Tongue (tissue), 2 donors: ENCODE measurements around the gene TGFB3. TPM values are rescaled to one million over a fixed set of nuclear protein-coding genes. Genes with fewer than 3 reads are reported as not detected.

Source experiments
- DNase-seq: peaks from one replicate; pipeline ENCODE4 v3.0.0-alpha.2; 2015
- total RNA-seq: library from RNA; depleted of rRNA; stranded (reverse); fragments of >200 nt; gene quantifications from one replicate; pipeline ENCODE4 v1.2.3, GENCODE V29; 2014

Gene TGFB3
- total RNA-seq, 1 donor from 2014 or later = 69.4 TPM

DNA sequence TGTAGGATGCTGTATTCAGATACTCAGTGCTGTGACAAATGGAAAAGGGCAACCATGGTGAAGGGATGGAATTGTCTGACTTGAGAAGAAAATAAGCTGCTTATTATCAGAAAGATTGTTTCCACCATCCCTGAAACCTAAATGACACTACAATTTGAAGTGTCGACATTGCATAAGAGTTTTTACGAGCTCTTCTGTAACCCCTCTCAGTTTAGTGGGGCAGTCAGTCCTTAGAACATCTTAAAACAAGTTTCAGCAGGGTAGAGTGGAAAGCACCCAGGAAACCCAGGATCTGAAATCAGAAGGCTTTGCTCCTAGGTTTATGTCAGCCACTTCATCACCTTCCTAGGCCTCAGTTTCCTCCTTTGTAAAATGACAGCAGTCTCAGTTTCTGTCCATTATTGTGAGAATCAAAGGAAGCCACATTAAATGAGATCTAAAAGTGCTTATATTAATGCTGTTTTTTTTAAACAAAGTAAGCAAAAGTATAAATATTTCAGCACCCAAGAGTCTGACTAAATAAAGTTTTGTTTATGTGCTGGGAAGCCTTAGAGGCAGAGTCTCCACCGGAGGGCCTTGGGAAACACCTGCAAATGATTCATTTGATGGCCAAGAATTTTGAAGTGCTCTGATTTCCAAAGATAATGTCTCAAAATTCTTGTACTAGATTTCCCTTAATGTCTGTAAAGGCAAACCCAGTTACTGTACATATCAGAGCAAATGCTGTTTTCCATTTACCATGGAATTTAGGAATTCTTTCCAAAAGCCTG lies 5.6 kb upstream of the TGFB3 start:
- DNase-seq = no peak

DNA sequence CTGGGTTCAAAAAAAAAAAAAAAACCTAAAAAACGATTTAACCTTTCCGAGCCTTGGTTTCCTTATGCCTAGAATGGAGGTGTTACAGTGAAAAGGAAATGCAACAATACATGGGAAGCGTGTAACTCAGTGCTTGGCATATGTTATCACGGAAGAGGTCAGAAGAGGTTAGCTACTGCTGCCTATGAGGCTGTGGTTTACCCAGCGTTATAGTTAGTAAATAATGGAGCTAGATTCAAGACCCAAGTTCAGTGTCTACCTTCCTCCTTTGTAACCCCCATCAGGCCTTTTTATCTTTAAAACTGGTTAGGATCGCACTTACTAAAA lies 4.6 kb upstream of the TGFB3 start:
- DNase-seq = no peak

DNA sequence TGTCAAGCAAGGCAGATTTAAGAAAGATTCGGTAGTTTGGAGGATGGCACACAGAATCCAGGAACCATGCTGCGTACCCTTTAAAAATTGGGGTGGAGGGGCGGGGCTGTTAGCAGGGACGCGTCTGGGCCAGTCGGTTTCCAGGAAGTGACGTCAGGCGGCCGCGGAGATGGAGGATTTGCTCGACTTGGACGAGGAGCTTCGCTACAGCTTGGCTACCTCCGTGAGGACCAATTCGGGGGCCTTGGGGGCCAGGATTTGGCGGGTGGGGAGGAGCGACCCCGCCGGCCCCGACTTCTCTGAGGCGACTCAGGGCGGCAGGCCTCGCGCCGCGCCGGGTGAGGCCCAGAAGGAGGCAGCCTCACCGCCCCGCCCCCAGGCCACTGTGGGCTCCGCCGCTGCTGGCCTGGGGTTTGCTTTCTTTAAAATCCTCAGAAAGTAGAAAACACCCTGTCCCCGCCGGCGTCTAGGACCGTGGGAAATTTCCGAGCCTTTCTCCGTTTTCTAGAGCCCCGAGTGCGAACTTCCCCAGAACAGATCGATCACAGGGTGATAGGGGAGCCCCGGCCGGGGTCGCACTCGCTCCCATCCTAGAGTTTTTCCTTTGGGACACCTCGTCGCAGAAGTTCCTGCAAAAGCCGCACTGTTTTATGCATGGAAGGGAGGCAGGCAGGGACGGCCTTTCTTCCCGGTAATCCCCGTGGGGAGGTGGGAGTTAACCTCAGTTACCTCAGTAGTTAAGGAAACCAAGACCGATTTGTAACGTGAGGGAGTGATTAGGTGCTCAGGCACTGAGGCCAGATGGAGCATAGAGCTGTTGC lies 4.0 kb upstream of the TGFB3 start, which contains the start of gene IFT43:
IFT43 (plus strand) TSS at position 146 of the 821 bp plus-strand sequence; CDS start at position 170, 24 bp downstream.
- peak; percentile 97 for DNase-seq

DNA sequence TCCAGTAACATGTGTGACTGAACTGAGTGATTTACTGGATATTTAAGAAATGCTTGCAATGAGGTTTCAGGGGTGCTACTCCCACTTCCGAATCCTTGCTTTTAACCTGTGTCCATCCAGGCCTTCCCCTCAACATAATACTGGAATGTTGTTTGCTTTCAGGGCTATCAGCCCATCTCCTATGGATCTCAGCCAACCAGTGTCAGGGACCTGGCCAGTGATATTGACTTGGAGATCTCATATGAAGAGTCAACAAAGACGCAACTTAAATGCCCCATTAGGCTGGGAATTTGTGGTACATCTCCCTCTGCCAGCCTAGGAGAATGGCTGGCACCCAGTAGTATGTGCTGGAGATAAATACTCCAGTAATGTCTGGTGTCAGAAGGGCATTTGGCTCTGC lies 2.9 kb upstream of the TGFB3 start:
- DNase-seq = no peak

DNA sequence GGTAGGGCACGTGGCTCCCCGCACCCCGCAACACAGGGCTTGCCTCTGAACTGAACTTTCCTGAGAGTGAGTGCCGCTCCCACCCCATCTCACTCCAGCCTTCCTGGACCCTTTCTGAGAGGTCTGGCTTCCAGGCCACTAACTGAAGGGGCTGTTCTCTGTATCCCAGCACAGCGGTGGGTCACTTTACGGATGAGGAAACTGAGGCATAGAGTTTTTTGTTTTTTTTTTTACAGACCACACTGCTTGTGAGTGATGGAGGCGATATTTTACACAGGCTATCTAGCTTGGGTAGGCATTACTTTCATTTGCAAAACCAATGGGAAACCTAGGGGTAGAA lies 1.2 kb upstream of the TGFB3 start:
- no peak for DNase-seq

DNA sequence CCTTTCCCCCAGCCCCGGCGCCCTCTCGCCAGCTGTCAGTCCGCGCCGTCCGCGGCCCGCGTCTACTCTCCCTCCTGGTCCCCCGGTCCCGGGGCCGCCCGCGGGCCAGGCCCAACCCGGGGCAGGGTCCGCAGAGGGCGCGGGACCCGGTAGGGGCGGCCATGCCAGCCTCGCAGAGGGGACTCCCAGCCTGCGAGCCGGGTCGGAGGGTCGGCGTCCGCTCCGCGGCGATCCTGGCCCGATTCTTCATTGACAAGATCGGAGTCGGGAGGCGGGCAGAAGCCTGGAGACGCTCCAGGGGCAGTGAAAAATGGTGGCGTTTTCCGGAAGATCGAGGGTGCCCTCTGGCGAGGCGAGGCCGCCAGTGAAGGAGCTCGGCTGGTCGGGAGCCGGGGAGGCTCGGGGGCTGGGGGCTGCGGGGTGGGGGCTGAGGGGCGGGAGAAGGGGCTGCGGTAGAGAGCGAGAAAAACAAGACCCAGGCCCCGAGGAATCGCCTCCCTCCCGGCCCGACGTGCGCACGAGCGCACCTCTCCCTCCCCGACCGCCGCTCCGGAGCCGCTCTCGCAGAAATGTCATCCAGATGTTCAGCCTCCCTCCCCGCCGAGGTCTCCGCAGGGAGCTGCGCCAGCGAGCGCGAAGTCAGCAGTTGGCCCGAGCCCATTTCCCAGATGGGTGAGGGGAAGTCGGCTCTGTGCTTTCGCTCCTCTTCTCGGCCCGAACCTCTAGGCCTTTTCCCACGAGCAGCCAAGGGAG lies 647 bp upstream of the TGFB3 start:
- DNase-seq = peak; percentile 95

DNA sequence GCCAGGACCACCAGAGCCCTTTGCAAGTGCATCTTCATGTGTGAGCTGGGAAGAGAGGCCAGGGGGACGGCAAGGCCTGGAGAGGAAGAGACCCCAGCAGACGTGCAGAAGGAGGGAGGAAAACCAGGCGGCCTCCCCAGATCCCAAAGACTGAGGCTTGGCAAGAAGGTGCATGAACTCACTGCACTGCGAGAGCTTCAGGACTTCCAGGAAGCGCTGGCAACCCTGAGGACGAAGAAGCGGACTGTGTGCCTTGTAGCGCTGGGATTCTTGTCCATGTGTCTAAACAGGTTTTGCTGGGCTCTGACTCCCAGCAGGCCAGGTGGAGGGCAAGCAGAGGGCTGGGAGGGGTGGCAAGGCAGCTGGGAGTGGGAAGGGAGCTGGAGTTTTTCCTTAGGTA lies 939 bp downstream of the TGFB3 start:
- DNase-seq = peak; percentile 49

DNA sequence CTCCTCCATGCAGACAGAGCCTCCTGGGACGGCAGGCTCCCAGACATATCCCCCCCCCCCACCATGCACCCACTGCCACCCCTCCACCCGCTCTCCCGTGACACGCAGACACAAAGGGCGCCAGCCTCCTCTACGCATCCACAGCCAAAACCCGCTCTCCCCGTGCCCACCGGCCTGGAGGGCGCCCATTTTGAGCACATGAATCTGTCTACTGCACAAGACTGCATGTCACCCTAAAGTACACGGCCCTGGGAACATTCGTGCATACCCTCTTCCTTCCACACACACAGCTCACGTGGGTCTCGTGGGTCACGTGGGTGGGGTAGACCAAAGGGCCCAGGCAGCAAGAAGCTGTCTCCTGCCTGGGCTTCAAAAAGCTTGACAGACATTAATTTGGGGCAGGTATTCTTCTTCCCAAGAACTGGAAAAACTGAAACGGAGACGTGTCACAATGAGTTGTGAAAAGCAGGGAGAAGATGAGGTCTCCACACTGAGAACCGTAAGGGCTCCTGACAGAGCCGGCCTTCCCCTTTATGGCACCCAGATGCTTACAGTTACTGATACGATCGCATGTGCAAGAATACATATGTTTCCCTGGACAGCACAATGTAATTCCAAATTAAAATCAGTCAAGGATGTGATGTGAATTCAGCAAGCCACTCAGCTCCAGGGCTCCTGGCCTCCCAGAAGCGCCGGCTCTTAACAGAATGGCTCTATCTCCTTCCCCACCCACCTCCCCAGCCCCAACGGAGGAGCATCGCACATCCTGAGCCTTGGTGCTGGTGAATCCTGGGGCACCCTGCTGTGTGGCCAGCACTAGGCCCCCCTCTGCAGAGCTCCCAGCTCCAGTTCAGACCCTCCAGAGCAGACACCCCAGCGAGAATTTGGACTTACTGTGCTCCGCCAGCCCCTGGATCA lies 1.9 kb downstream of the TGFB3 start:
- peak; percentile 38 for DNase-seq

DNA sequence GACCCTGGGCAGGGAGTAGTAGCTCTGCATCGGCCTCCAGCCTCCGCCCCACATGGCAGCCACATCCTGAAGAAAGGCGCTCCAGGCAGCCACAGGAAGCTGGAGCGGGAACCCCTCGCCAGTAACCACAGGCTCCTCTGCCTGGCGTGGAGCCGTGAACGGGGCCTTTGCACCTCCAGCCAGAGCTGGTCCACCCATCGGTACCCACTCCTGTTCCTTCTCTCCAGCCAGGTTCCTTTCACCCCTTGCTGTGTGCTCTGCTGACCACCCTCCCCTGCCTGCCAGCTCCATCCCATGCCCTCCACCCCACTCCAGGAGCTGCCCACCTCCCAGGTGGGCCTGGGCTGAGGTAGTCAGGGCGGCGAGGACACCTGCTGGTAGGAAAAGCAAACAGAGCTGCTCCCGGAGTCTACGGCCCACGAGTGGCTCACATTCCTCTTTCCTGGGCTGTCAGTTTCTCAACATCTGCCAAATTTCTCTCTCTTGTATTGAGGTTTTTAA lies 2.7 kb downstream of the TGFB3 start:
- peak; percentile 72 for DNase-seq

DNA sequence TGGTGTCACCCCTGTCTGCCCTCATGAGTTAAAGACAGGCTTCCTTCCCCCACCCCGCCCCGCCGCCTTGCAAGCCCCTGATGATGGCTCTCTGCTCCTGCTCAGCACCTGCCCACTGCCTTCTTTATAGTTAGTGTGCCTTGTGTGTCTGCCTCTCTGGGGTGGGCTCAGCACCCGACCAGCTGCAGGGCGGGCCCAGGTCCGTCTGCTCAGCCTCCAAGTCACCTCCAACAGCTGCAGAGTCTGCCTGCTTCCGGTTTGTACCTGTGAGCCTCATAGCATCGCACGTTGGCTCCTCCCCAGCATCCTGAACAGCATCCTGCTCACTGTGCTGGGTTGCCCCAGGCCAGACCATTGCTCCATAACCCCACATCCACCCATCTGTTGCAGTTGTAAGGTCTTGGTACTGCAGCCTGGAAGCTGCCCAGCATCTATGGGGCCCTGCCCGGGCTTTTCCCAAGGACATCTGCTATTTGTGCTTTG lies 3.5 kb downstream of the TGFB3 start:
- DNase-seq = peak; percentile 24

DNA sequence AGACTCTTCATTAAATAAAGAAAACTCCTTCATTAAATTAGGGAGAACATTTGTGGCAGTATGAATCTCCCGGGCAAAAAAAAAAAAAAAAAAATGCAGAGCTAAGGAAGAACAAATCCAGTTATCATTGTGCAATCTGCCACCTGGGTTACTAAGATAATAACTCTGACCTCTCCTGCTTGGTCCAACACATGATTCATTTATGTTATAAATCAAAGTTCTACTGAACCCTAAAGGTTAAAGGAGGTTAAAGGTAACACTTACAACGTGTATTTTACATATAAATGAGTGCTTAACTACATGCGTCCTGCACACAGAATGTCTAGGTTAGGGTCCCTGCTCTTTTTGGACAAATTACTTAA lies 4.2 kb downstream of the TGFB3 start:
- DNase-seq = no peak

DNA sequence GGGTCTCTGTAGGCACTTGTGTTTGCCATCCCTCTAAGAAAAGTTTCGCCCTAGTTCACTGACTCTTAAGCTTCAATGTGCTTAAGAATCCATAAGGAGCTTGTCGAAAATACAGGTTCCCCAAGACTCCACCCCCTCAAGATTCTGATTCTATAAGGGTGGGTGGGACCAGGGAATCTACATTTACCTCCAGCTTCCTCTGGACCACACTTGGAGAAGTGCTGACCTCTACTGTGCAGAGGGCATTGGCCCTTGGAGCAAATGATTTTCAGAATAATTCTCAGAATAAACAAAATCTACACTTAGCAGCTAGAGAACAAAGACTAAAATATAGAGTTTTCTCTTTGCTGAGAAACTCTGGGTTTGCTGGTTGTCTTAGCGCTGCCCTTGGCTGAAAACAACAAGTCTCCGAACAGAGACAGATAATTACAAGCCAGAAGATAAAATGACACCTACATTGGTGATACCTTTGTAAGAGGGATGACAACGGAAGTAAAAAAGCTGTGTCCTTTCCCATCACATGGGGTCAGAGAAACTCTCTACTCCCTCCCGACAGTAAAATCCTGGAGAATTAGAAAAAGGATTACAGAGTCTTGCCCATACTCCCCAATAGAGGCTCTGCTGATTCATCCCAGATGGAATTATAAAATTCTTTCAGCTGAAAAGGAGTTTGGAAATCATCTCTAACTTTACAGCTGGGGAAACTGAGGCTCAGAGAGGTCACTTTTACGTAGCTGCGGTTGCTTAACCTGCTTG lies 4.8 kb downstream of the TGFB3 start:
- no peak for DNase-seq

DNA sequence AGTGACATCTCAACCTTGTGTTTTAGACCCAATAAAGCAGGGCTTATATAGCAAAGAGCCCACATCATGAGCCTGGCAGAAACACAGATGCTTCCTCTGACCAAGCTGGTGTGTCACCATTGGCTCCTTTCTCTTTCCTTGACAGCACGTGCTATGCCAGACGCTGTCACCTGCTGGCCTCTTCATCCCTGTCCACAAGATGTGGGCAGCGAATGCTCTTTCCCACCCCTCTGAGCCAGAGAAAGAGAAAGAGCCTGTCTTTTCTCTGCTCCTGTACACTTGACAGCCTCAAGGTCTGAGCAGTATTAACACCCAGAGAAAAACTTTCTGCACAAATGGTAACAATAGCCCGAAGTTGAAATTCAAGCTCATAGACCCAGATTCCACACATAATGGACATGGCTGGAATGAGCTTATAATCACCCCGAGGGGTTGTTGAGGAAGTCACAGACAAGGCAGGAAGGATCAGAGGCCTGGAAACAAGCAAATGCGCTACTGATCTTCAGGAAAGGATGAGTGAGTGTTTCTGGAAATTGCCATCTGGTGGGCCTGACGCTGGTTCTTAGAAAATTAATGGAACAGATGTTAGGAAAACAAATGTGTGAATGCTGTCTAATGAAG lies 8.9 kb downstream of the TGFB3 start:
- DNase-seq = peak; percentile 48

DNA sequence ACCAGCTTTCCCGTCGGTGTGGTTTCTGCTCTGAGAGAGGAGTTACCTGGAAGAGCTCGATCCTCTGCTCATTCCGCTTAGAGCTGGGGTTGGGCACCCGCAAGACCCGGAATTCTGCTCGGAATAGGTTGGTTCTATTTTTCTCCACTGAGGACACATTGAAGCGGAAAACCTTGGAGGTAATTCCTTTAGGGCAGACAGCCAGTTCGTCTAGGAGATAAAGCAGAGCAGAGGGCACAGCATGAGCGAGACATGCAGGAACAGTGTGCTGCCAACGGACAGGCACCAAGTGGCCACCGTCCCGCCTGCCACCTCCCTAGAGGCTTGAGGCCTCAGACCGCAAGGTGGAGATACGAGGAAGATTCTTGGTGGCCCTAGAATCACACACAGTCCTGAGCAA lies 10.3 kb downstream of the TGFB3 start:
- DNase-seq = no peak

DNA sequence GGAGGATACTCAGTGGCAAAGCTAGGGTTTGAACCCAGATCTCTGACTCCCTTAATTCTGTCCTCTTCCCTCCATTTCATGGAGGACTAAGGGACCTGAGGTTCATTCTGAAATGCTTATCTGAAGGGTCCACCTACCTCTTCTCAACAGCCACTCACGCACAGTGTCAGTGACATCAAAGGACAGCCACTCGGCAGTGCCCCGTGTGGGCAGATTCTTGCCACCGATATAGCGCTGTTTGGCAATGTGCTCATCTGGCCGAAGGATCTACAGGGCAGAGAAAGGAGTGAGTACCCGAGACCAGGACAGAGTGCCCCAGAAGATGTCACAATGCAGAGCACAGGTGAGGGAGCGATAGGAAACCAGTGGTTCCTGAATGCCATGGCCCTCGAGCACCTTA lies 10.8 kb downstream of the TGFB3 start:
- no peak for DNase-seq

DNA sequence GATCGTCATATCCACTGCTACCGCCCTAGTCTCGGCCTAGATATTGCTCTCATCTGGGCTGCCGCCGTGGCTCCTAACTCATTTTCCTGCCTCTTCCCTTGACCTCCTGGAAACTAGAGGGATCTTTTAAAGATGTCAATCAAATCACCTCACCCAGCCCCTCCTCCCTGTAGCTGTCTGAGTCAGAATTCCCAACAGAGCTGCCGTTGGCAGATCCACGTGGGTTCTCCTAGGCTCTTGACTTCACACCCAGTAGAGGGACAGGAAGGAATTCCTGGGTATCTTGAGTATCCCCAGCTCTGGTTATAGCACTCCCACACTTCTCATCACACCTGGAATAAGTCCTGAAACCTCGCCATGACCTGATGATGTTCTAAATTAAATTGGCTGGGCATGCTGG lies 11.9 kb downstream of the TGFB3 start:
- DNase-seq = no peak

DNA sequence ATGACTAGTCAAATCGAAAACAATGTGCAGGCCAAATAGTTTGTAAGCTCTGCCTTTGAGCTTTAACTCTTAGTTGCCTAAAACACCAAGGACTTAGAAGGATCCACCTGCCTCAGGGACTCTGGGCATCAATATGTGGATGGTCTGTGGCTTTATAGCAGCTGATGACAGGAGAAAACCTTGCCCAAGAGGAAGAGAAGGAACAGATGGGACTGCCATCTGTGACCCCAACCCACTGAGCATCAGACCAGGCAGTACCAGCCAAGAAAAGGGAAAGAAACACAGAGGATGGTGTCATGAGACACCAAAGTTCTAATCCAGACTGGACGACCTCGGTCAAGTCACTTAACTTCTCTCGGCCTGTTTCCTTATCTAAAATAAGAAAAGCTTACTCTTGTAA lies 12.7 kb downstream of the TGFB3 start:
- no peak for DNase-seq

DNA sequence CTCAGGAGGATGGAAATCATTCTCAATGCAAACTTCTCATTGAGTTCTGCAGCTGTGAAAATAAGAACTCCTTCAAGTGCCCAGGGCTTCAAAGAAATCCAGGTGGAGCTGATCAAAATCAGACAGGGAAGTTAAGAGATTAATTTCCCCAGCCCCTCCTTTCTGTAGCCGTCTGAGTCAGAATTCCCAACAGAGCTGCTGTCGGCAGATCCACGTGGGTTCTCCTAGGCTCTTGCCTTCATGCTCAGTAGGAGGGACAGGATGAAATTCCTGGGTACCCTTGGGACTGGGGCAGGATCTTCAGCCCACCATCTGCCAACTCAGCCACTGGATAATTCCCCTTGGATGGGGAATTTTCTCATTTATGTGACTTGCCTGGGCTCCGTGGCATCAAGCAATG lies 13.3 kb downstream of the TGFB3 start:
- no peak for DNase-seq

DNA sequence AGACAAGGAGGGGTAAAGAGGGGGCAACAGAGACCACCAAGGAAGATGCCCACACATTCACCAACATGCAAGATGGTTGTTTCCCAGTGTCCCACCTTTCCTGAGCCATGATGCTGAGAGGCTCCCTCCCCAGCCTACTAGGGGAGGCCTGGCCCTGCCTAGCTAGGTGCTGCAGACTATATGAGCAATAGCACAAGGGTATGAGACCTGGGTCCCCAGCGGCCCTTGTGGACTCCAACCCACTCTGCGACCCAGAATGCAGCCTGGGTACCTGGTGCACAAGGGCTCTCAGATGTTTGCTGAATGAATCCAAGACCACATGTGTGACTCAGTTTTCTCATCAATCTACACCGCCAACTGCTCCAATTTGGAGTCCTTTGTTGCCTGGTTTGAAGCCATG lies 13.9 kb downstream of the TGFB3 start:
- no peak for DNase-seq

DNA sequence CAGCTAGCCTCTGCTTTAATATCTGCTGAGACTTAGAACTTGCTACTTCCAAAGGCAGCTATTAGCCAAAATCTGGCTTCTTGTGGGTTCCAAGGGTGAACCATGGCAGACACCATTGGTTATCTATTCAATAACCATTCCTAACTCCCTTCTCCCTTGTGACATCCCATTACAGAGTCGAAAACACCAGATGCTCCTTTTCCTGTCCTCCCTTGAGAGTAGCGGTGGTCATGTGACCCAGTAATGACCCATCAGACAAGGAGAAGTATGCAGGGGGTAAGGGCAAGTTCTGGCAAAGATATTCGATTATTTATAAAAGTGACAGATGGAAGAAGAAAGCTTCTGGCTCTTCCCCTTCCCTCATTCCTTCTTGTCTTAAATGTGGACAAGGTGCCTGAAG lies 20.1 kb downstream of the TGFB3 start:
- DNase-seq = no peak

DNA sequence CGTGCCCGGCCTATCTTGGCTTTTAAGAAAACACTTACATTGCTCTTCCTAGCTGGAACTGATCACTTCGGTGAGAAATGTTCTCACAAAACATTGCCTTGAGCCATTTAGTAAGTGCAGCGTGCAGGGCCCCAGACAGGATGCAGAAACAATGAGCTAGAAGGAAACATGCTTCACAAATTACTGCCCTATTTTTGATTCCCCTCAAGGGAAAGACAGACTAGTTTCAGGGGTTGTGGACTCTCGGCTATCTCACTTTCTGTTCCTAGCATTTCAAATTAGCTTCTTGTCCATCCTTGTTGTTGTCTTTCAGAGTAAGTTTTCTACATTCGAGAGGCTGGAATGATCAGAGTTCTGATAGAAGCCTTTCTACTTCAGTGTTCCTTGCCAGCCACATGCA lies 21.6 kb downstream of the TGFB3 start:
- DNase-seq = no peak
